OCI-LY3 (cell line): ENCODE data around the gene C2orf68.

Source experiments
- H2AFZ ChIP-seq: fragments of 200-600, 300-600 bp; shearing (Covaris generic); 2 replicates; pipeline ENCODE4 v1.6.0; 2014; ENCODE audit warnings: antibody characterized with exemption, low read depth, low read length
- H3K27ac ChIP-seq: fragments of 200-600, 300-600 bp; sonication (generic); 2 replicates; pipeline ENCODE4 v1.5.1; 2014; ENCODE audit warnings: mild to moderate bottlenecking, low read length, moderate library complexity, mixed read lengths
- H3K27me3 ChIP-seq: fragments of 200-600, 300-600 bp; sonication (generic); 2 replicates; pipeline ENCODE4 v1.6.1; 2014; ENCODE audit warnings: low read depth, low read length, mixed read lengths
- H3K36me3 ChIP-seq: fragments of 200-600, 300-600 bp; sonication (generic); replicated peaks from 2 replicates; pipeline ENCODE3; 2014; ENCODE audit warnings: low read depth, low read length, mixed read lengths
- H3K4me1 ChIP-seq: fragments of 300-600, 200-600 bp; sonication (generic); 2 replicates; pipeline ENCODE4 v1.6.1; 2014; ENCODE audit warnings: low read length, mixed read lengths
- H3K4me2 ChIP-seq: fragments of 200-600, 300-600 bp; sonication (generic); 2 replicates; pipeline ENCODE4 v1.6.1; 2014; ENCODE audit warnings: low read length, mixed read lengths
- H3K4me3 ChIP-seq: fragments of 300-600, 200-600 bp; sonication (generic); 2 replicates; pipeline ENCODE4 v1.5.1; 2014; ENCODE audit warnings: antibody characterized with exemption, mild to moderate bottlenecking, low read length, moderate library complexity
- H3K79me2 ChIP-seq: fragments of 300-600, 200-600 bp; shearing (Covaris generic); 2 replicates; pipeline ENCODE4 v1.6.1; 2014; ENCODE audit warnings: mild to moderate bottlenecking, low read length, mixed read lengths
- H3K9ac ChIP-seq: fragments of 300-600, 200-600 bp; shearing (Covaris generic); 2 replicates; pipeline ENCODE4 v1.6.0; 2014; ENCODE audit warnings: mild to moderate bottlenecking, low read length, moderate library complexity
- H3K9me3 ChIP-seq: fragments of 200-600, 300-600 bp; shearing (Covaris generic); 2 replicates; pipeline ENCODE4 v1.6.1; 2014; ENCODE audit warnings: low read length, mixed read lengths; ENCODE audit not compliant: insufficient read depth
- H4K20me1 ChIP-seq: fragments of 200-600, 300-600 bp; sonication (generic); 2 replicates; pipeline ENCODE4 v1.6.1; 2016; ENCODE audit warnings: low read length, mixed read lengths; ENCODE audit not compliant: insufficient read depth
- EZH2phosphoT487 ChIP-seq: fragments of 200-600 bp; shearing (Covaris generic); IDR thresholded peaks from 2 replicates; pipeline ENCODE4 v1.6.1; 2018; ENCODE audit warnings: antibody characterized with exemption, mixed run types, low read depth
- TF ChIP-seq, protein P1 (sequence below): fragments of 200-600, 300-600 bp; sonication (generic); IDR thresholded peaks from 2 replicates; pipeline ENCODE4 v1.5.1; 2014; ENCODE audit warnings: antibody characterized with exemption, low read length, low read depth

The C2orf68 gene

DNA sequence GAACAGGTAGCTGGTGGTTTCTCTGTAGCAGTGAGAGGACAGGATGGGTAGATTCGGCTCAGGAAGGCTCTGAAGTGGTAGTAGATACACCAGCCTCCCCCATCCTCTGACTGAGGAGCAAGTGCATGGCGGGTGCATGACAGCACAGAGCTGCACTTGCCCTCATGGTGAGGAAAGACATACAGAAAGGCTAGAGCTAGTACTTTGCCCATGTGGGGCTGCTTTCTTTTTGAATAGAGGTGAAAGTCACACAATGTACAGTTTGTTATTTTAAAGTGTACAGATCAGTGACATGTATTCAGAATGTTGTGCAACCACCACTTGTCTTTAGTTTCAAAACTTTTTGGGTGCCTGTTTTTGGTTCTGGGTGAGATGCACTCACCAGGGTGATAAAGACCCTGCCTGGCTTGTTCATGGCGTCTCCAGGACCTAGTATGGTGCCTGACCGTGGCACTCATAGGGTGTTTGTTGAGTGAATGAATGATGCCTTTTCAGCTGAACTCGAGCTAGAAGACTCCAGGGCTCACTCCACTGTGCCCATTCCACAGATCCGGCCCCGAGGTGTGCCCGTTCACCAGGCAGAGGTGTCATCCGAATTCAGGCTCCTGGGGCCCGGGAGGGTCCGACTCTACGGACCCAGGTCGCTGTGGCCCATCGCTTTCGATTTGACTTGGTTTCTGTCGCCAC lies 28.1 kb downstream of the C2orf68 start:
- Histone ChIP-seq H3K79me2 (no peaks in the 10 kb centered on the region), H2AFZ (no peak overlapping the region), H3K27ac (no peak overlapping the region), H3K9ac (peak overlapping the region; percentile 48; the same call in 1 of the 2 replicates), H3K4me3 (peak overlapping the region; percentile 79), H4K20me1 (no peaks in the 10 kb centered on the region), H3K4me2 (peak overlapping the region; percentile 60), H3K4me1 (peaks cover 16% of the 10 kb centered on the region), H3K9me3 (no peaks in the 10 kb centered on the region), H3K36me3 (no peaks in the 10 kb centered on the region), H3K27me3 (no peaks in the 10 kb centered on the region)
- TF ChIP-seq EZH2phosphoT487 = no peak
- TF ChIP-seq, protein P1, sequence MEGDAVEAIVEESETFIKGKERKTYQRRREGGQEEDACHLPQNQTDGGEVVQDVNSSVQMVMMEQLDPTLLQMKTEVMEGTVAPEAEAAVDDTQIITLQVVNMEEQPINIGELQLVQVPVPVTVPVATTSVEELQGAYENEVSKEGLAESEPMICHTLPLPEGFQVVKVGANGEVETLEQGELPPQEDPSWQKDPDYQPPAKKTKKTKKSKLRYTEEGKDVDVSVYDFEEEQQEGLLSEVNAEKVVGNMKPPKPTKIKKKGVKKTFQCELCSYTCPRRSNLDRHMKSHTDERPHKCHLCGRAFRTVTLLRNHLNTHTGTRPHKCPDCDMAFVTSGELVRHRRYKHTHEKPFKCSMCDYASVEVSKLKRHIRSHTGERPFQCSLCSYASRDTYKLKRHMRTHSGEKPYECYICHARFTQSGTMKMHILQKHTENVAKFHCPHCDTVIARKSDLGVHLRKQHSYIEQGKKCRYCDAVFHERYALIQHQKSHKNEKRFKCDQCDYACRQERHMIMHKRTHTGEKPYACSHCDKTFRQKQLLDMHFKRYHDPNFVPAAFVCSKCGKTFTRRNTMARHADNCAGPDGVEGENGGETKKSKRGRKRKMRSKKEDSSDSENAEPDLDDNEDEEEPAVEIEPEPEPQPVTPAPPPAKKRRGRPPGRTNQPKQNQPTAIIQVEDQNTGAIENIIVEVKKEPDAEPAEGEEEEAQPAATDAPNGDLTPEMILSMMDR = no peak

DNA sequence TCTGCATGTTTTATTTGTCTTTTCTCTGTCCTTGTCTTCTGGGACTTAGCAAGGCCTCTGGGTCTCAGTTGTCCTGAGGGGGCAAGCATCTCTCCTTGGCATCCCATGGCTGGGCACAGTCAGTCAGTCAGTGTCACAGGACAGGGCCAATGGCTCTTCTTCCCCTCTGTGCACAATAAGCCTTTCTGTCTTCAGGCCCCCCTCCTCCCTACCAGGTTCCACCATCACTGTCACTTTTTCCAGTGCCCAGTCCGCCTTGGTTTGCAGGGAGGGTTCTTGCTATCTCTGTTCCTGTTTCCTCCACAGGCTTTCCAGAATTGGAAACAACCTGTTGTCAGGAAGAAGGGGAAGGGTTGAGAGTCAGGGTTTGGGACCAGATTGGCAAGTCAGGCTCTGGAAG lies 29.4 kb downstream of the C2orf68 start:
- Histone ChIP-seq H4K20me1 (no peaks in the 10 kb centered on the region), H3K27me3 (no peaks in the 10 kb centered on the region), H3K4me1 (peaks cover 26% of the 10 kb centered on the region), H3K4me3 (no peak overlapping the region), H3K9ac (no peak overlapping the region), H3K4me2 (no peak overlapping the region), H3K9me3 (no peaks in the 10 kb centered on the region), H2AFZ (no peak overlapping the region), H3K36me3 (no peaks in the 10 kb centered on the region), H3K79me2 (no peaks in the 10 kb centered on the region), H3K27ac (no peak overlapping the region)
- TF ChIP-seq, protein P1 = no peak
- no peak for TF ChIP-seq EZH2phosphoT487

DNA sequence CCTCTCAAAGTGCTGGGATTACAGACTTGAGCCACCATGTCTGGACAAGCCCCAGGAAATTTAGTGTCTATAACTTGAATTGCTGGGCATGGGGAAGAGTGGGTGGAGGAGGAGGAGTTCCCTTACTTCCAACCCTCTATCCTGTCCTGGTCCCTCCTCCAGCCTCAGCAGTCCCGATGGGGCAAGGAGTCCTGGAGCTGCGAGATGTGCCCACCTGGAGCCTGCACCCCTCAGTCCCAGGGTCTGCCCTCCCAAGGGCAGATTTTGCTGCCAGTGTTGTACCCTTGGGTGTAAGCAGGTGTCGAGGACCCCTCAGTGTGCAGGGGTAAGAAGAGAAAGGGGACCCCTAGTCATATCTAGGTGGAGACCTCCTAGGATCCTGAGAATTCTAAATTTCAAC lies 31.7 kb downstream of the C2orf68 start:
- H3K36me3 ChIP-seq = no peaks in the 10 kb centered on the region
- H3K9ac ChIP-seq = no peak overlapping the region
- H3K4me3 ChIP-seq = no peak overlapping the region
- H2AFZ ChIP-seq = no peak overlapping the region
- H3K27ac ChIP-seq = no peak overlapping the region
- peaks cover 24% of the 10 kb centered on the region for H3K4me1 ChIP-seq
- H3K9me3 ChIP-seq = no peaks in the 10 kb centered on the region
- no peaks in the 10 kb centered on the region for H4K20me1 ChIP-seq
- no peaks in the 10 kb centered on the region for H3K27me3 ChIP-seq
- H3K79me2 ChIP-seq = no peaks in the 10 kb centered on the region
- H3K4me2 ChIP-seq = no peak overlapping the region
- no peak for TF ChIP-seq EZH2phosphoT487
- TF ChIP-seq, protein P1 = no peak

DNA sequence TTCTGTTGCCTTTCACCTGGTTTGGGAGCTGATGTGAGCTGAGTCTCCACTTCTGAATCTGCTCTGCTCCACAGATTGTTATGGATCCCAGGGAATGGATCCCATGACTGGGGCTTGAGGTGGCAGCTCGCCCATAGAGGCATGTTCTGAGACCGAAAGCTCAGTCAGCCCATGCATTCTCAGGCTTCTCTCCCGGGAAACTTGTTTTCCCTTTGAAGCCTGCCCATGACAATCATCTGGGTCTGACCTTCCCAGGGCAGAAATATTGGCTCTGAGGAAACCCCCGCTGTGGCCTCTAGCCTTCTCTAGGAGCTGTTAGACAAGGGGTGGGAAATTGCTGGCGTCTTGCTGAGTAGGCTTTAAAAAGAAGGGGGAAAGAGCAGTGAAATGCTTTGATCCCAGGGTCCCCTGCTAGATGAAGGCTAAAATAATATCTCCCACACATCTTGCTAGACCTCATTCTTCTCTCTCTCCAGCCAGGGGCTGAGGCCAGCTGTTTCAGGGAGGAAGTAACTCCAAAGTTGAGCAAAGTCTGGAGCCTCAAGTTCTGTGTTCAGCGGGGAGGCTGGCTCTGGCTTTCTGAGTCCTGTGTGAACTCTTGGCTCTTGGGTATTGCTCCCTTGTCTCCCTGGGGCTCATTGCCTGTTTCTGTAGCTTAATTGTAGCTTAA lies 32.5 kb downstream of the C2orf68 start:
- no peaks in the 10 kb centered on the region for H3K9me3 ChIP-seq
- no peaks in the 10 kb centered on the region for H3K79me2 ChIP-seq
- H3K36me3 ChIP-seq = no peaks in the 10 kb centered on the region
- no peak overlapping the region; the same call in 1 of the 2 replicates for H2AFZ ChIP-seq
- peak overlapping the region; percentile 59; the same call in 1 of the 2 replicates for H3K9ac ChIP-seq
- no peak overlapping the region for H3K4me3 ChIP-seq
- H3K4me2 ChIP-seq = peak overlapping the region; percentile 78; the same call in 1 of the 2 replicates
- no peaks in the 10 kb centered on the region for H4K20me1 ChIP-seq
- no peak overlapping the region for H3K27ac ChIP-seq
- peaks cover 19% of the 10 kb centered on the region for H3K4me1 ChIP-seq
- no peak for TF ChIP-seq EZH2phosphoT487
- TF ChIP-seq, protein P1 = no peak
- H3K27me3 ChIP-seq = no peaks in the 10 kb centered on the region
